GM12874 (cell line): Measurements from ENCODE around the gene MTA1.

Source experiments
- CTCF ChIP-seq: IDR thresholded peaks from 2 replicates; pipeline ENCODE4 v1.5.1; 2011; ENCODE audit warnings: low read depth, mild to moderate bottlenecking, control low read depth, low read length, moderate library complexity; ENCODE audit not compliant: insufficient read depth

MTA1 gene

DNA sequence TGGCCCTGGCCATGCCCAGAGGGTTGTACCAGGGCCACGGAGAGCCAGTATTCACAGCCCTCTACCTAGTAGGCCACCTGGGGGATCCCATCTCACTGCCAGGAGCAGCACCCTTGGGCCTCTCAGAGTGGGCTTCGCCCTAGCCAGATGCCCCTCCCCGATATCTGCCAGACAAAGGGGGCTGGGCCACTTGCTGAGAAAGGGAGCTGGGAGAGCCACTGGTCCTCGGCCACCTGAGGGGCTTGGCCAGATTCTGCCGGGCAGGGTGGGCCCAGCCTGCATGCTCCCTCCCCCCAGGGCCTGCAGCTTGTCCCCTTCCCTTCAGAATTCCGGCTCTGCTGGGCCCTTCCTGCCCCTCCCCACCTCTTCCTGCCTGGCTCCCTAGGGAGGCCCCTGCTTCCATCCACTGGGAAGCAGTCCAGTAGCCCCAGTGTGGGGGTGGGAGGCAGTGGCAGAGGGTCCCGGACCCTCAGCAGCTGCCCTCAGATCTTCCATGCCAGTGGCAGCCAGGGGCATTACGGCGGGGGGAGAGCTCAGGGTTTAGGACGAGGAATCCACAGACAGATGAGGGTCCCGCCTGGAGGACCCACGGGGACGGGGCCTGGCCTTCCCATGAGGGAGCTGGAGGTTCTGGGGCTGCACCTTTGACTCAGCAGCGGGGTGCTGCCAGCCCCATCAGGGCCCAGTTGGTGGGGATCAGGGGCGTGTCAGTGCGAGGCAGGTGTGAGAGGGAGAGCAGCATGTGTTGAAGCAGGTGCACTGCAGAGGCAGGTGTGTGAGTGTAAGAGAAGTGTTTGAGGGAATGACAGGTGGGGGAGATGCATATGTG lies 57.4 kb downstream of the MTA1 start:
- TF ChIP-seq CTCF = no peak

DNA sequence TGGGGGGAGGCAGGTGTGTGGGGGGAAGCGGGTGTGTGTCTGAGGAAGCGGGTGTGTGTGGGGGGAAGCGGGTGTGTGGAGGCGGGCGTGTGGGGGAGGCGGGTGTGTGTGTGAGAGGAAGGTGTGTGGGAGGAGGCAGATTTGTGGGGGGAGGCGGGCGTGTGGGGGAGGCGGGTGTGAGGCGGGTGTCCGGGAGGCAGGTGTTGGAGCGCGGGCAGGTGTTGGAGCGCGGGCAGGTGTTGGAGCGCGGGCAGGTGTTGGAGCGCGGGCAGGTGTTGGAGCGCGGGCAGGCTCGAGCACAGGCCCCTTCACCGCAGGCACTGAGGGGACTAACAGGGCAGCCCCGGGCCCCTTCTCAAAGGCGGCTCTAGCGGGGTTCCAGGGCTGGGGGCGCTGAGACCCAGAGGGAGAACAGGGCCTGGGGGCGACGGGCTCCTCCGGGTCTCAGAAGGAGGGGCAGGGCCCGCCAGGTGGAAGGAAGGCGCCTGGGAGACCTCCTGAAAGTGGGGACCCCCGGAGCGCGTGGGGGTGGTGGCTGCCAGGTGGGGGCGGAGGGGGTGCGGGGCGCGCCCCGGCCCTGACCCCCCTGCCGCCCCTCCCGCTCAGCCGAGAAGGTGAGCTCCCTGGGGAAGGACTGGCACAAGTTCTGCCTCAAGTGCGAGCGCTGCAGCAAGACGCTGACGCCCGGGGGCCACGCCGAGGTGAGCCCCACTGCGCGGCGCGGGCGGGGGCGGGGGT lies 58.2 kb downstream of the MTA1 start:
- TF ChIP-seq CTCF = no peak

DNA sequence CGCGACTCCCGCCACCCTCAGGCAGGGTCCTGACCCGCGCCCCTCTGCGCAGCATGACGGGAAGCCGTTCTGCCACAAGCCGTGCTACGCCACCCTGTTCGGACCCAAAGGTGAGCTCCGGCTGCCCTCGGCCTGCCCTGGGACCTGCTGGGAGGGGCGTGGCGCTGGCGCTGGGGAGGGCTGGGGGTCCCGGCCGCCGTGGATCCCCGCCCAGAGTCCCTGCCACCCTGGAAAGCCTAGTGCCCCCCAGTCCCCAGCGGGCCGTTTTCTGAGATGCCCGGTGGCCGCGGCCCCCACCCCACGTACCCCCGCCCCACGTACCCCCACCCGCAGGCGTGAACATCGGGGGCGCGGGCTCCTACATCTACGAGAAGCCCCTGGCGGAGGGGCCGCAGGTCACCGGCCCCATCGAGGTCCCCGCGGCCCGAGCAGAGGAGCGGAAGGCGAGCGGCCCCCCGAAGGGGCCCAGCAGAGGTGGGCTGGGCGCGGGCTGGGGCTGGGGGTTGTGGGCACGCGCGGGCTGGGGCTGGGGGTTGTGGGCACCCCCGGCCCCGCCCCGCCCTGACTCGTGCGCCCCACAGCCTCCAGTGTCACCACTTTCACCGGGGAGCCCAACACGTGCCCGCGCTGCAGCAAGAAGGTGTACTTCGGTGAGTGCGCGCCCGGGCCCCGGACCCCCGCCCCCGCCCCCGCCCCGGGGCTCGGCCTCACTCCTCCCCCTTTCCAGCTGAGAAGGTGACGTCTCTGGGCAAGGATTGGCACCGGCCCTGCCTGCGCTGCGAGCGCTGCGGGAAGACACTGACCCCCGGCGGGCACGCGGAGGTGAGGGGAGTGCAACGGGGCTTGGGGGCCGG lies 59.0 kb downstream of the MTA1 start:
- TF ChIP-seq CTCF = no peak

DNA sequence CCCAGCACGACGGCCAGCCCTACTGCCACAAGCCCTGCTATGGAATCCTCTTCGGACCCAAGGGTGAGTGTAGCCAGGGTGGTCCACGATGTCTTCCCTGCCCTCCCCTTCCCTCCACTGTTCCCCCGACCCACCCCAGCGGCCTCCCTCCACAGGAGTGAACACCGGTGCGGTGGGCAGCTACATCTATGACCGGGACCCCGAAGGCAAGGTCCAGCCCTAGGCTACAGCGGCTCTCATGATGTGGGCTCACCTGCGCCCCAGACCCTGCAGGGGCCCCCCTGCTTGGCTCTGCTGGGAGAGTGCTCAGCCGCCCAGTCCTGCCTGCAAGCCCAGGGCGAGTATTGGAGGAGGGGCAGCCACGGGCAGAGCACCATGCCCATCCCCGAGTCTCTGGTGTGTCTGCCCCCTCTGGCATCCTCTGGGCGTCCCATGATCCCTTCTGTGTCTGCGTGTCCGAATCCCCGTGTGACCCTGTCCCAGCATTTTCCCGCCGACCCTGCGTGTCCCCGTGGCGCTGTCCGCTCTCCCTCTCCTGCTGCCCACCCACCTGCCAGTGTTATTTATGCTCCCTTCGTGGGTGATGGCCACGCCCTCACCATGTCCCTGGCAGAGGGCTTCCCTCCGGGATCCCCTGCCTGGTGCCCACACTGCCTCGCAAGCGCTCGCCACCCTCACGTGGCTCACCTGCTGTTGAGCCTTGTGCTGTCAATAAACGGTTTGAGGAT lies 60.0 kb downstream of the MTA1 start:
- TF ChIP-seq CTCF = no peak

GRCh38 chr14:105480199-105480746 lies 60.6 kb downstream of the MTA1 start:
- TF ChIP-seq CTCF = no peak

- TF ChIP-seq CTCF = peak; percentile 99
Measured at GRCh38 chr14:105480807-105481801, 61.5 kb downstream of the MTA1 start.
